Sigmoid colon (tissue), 7 donors: Measurements from ENCODE around the gene AJM1. TPM values are rescaled to one million over a fixed set of nuclear protein-coding genes. Genes with fewer than 3 reads are reported as not detected.
"Not testable (repeated sequence)": the region's sequence is repeated elsewhere in the genome, so short reads cannot be mapped to it uniquely, and the experiment has no call there.

Experiments used
- DNase-seq: peaks from one replicate; pipeline ENCODE4 v3.0.0-alpha.2; 2019
- H3K27ac ChIP-seq, 4 donors: fragments of 200-600 bp; sonication (generic); one replicate each; pipeline ENCODE4 v1.5.1; 2016 to 2019; ENCODE audit warnings: mild to moderate bottlenecking in 1 of 4
- H3K27me3 ChIP-seq, 3 donors: fragments of 200-600 bp; sonication (generic); one replicate each; pipeline ENCODE4 v1.5.1; 2019; ENCODE audit warnings: mild to moderate bottlenecking in 1 of 3
- H3K36me3 ChIP-seq, 4 donors: fragments of 200-600 bp; sonication (generic); one replicate each; pipeline ENCODE4 v1.5.1; 2016 to 2019
- H3K4me1 ChIP-seq, 4 donors: fragments of 200-600 bp; sonication (generic); one replicate each; pipeline ENCODE4 v1.5.1; 2017 to 2019
- H3K4me3 ChIP-seq, 4 donors: fragments of 200-600 bp; sonication (generic); one replicate each; pipeline ENCODE4 v1.5.1; 2017 to 2019; ENCODE audit warnings: mild to moderate bottlenecking in 2 of 4, moderate library complexity in 1 of 4
- H3K9me3 ChIP-seq, 4 donors: fragments of 200-600 bp in 3 of 4; sonication (generic) in 3 of 4; one replicate each; pipeline versions ENCODE4 v1.5.1 to v1.6.1; 2013 to 2019
- EP300 ChIP-seq, 4 donors: sonication (generic); formaldehyde crosslinking; IDR thresholded peaks; one replicate each; pipeline ENCODE4 v1.6.1; 2017; ENCODE audit warnings: antibody characterized with exemption in 4 of 4
- POLR2A ChIP-seq, 2 donors: fragments of 450-650 bp; IDR thresholded peaks; one replicate each; pipeline ENCODE4 v1.6.1; 2016; ENCODE audit warnings: antibody characterized with exemption in 2 of 2, mild to moderate bottlenecking in 2 of 2, moderate library complexity in 2 of 2
- POLR2AphosphoS5 ChIP-seq, 4 donors: sonication (generic); formaldehyde crosslinking; IDR thresholded peaks; one replicate each; pipeline ENCODE4 v1.6.1; 2017; ENCODE audit warnings: antibody characterized with exemption in 4 of 4
- WGBS, 2 donors: extraction: QIAGEN DNeasy Blood & Tissue Kit; methylation state at CpG; one replicate each; pipeline ENCODE4 v1.1.7; 2013; 5-methylcytosine and 5-hydroxymethylcytosine counted together
- intact Hi-C: fragments of 100-400 bp; cut with DNase I; formaldehyde crosslinking; loops from one replicate; pipeline ENCODE4 v1.15.1; 2023
- polyA plus RNA-seq, 3 donors: library from polyadenylated mRNA; stranded (reverse); fragments of 200-250 nt; gene quantifications; one replicate each; pipeline ENCODE4 v1.2.3, GENCODE V29; 2013
- total RNA-seq, 4 donors: library from RNA; depleted of rRNA; stranded (reverse); fragments of >200 nt; gene quantifications; one replicate each; pipeline ENCODE4 v1.1.0, GENCODE V29; 2016
- TF ChIP-seq, protein P1 (sequence below), 4 experiments: fragments of 450-650 bp in 3 of 4; fragments of 200-600 bp in 1 of 4; IDR thresholded peaks; one replicate each; pipeline ENCODE4 v1.5.1; 2016 to 2019; ENCODE audit warnings: antibody characterized with exemption in 4 of 4, mild to moderate bottlenecking in 3 of 4, moderate library complexity in 2 of 4
- donor health status: healthy with polysubstance abuse.
- donor health status: Bipolar disorder and iron deficiency.
- donor health status: healthy.

Gene AJM1
- total and polyA plus RNA-seq, 7 donors: 0.46 to 8.6 (median 4.3) TPM

DNA sequence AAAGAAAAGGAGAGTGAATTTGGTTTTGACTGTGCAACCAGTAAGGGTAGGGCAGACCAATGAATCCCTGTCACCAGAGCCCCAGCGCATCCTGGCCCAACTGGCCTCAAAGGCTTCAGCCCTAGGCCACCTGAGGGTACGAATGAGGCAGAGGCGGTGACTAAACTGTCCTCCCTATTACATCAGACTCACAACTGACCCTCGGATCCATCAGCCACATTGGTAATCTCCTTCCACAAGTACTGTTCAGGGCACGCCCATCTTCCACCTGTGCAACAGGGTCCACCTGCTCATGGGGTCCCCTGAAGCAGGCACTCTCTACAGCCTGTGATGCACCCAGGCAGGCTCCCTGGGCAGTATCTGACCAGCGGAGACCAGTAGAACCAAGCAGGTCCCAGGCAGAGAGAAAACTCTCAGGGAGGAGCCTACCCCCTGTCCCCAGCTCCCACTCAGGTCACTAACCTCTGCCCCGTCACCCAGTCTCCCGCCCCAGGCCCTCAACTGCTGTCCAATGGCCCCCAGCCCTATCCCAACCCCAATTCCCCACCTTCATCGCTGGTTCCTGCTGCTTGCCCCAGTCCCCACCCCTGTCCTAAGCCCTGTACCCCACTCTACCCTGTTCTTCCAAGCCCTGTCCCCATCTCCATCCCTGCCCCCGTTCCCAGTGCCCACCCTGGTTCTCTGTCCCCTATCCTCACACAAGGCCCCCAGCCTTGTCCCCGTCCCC, 22.9 kb downstream of the AJM1 start:
- H3K27ac ChIP-seq: peak overlapping the region; percentile 90 to 97 (median 94)
- TF ChIP-seq POLR2AphosphoS5 (IDR thresholded peaks at IDR 0.05) (no peak), POLR2A (IDR thresholded peaks at IDR 0.05) (no peak), EP300 (IDR thresholded peaks at IDR 0.05) (no peak)
- TF ChIP-seq, protein P1, sequence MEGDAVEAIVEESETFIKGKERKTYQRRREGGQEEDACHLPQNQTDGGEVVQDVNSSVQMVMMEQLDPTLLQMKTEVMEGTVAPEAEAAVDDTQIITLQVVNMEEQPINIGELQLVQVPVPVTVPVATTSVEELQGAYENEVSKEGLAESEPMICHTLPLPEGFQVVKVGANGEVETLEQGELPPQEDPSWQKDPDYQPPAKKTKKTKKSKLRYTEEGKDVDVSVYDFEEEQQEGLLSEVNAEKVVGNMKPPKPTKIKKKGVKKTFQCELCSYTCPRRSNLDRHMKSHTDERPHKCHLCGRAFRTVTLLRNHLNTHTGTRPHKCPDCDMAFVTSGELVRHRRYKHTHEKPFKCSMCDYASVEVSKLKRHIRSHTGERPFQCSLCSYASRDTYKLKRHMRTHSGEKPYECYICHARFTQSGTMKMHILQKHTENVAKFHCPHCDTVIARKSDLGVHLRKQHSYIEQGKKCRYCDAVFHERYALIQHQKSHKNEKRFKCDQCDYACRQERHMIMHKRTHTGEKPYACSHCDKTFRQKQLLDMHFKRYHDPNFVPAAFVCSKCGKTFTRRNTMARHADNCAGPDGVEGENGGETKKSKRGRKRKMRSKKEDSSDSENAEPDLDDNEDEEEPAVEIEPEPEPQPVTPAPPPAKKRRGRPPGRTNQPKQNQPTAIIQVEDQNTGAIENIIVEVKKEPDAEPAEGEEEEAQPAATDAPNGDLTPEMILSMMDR (IDR thresholded peaks at IDR 0.05): no peak
- H3K4me3 ChIP-seq: peak overlapping the region; percentile 93 to 100 (median 100)
- WGBS, 2 donors: 46 to 61% methylated on average over 11 of the region's 11 CpGs
- H3K4me1 ChIP-seq: peaks cover 0 to 29% (median 21%) of the 10 kb centered on the region in 4 donors
- DNase-seq: no peak
- intact Hi-C loops: loop anchor here (2.0 to 5.0 kb wide), 3 partner anchors 14 to 73 kb away; partner anchors contain the start of genes TMEM141 and TRAF2
- peaks cover 21 to 38% (median 31%) of the 10 kb centered on the region in 4 donors for H3K36me3 ChIP-seq
- H3K9me3 ChIP-seq: no peaks in the 10 kb centered on the region
- no peaks in the 10 kb centered on the region for H3K27me3 ChIP-seq

DNA sequence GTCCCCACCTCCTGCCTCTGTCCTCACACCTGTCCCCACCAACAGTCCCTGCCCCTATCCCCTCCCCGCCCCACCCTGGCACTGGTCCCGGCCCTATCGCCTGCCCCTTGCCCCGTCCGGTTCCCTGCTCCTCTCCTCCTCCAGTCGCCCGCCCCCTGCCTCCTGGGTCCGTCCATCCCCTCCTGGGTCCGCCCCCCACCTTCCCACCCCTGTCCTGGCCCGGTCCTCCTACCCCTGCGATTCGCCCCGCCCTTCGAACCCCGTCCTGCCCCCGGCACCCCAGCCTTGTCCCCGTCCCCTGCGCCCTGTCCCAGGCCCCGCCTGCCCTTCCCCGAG, 23.5 kb downstream of the AJM1 start:
- peaks cover 21 to 33% (median 29%) of the 10 kb centered on the region in 4 donors for H3K36me3 ChIP-seq
- DNase-seq: peak; percentile 74
- TF ChIP-seq POLR2AphosphoS5 (IDR thresholded peaks at IDR 0.05) (no peak), POLR2A (IDR thresholded peaks at IDR 0.05) (no peak), EP300 (IDR thresholded peaks at IDR 0.05) (no peak)
- TF ChIP-seq, protein P1 (IDR thresholded peaks at IDR 0.05): no peak
- H3K4me3 ChIP-seq: peak overlapping the region; percentile 93 to 100 (median 100)
- no peaks in the 10 kb centered on the region for H3K9me3 ChIP-seq
- 2% methylated on average over 20 of the region's 20 CpGs for WGBS, 2 donors
- H3K4me1 ChIP-seq: peaks cover 0 to 29% (median 21%) of the 10 kb centered on the region in 4 donors
- intact Hi-C loops: loop anchor here (1.0 to 5.0 kb wide), 4 partner anchors 15 to 79 kb away; partner anchors contain the start of genes FBXW5, TMEM141 and TRAF2
- H3K27me3 ChIP-seq: no peaks in the 10 kb centered on the region
- peak overlapping the region; percentile 90 to 97 (median 94) for H3K27ac ChIP-seq

DNA sequence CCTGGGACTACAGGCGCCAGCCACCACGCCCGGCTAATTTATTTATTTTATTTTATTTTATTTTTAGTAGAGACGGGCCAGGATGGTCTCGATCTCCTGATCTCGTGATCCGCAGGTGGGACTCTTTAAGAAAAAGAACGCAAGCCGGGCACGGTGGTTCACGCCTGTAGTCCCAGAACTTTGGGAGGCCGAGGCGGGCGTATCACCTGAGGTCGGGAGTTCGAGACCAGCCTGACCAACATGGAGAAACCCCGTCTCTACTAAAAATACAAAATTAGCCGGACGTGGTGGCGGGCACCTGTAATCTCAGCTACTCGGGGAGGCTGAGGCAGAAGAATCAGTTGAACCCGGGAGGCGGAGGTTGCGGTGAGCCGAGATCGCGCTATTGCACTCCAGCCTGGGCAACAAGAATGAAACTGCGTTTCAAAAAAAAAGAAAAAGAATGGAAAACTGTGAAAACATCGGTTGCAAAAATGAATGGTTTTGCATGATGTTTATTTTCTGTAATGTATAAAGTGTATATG, 24.7 kb downstream of the AJM1 start:
- peaks cover 12 to 21% (median 18%) of the 10 kb centered on the region in 4 donors for H3K36me3 ChIP-seq
- peak; percentile 65 for DNase-seq
- intact Hi-C loops: loop anchor here (1.0 to 5.0 kb wide), 2 partner anchors 75 to 77 kb away; partner anchors contain the start of genes FBXW5 and TMEM141
- peaks cover 0 to 29% (median 21%) of the 10 kb centered on the region in 4 donors for H3K4me1 ChIP-seq
- not testable (repeated sequence) for H3K9me3 ChIP-seq, H3K27me3 ChIP-seq
- peak overlapping the region; percentile 90 to 97 (median 94) for H3K27ac ChIP-seq
- H3K4me3 ChIP-seq: peak overlapping the region; percentile 93 to 100 (median 100)
- WGBS, 2 donors: 70 to 79% methylated on average over 29 of the region's 29 CpGs

DNA sequence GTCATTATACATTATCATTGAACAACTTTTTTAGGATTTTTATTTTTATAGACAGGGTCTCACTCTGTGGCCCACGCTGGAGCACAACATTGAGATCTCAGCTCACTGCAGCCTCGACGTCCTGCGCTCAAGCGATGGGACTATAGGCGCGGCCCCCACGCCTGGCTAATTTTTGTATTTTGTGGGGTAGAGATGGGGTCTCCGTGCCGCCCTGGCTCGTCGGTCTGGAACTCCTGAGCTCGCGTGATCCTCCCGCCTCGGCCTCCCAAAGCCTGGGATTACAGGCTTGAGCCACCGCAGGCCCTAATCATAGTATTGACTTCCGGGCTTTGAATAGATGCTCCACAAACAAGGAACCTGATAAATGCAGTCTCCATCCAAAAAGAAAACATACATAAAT, 25.2 kb downstream of the AJM1 start:
- DNase-seq: no peak
- H3K4me1 ChIP-seq: peaks cover 0 to 29% (median 21%) of the 10 kb centered on the region in 4 donors
- WGBS, 2 donors: 98% methylated on average over 18 of the region's 18 CpGs
- H3K9me3 ChIP-seq: no peaks in the 10 kb centered on the region
- H3K27me3 ChIP-seq: no peaks in the 10 kb centered on the region
- no peak overlapping the region for H3K27ac ChIP-seq
- peaks cover 12 to 16% (median 13%) of the 10 kb centered on the region in 4 donors for H3K36me3 ChIP-seq
- no peak overlapping the region for H3K4me3 ChIP-seq
- intact Hi-C loops: loop anchor here (5.0 kb wide), 1 partner anchor 75 kb away; the partner anchor contains the start of gene TMEM141
- TF ChIP-seq POLR2AphosphoS5 (IDR thresholded peaks at IDR 0.05): no peak
- TF ChIP-seq EP300 (IDR thresholded peaks at IDR 0.05): no peak
- no peak for TF ChIP-seq POLR2A (IDR thresholded peaks at IDR 0.05)
- TF ChIP-seq, protein P1 (IDR thresholded peaks at IDR 0.05): no peak

DNA sequence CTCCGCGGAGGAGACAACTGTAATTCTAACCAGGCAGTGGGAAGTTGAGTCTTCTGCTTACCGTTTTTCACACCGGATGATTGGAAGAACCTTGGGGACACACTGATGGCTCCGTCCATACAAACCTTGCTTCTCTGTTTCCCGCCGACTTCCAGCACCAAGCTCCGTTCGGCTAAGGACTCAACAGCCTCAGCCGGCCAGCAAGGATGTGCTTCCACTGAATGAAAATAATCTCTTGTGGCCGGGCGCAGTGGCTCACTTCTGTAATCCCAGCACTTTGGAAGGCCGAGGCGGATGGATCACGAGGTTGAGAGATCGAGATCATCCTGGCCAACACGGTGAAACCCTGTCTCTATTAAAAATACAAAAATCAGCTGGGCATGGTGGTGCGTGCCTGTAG, 25.6 kb downstream of the AJM1 start:
- H3K27me3 ChIP-seq: no peaks in the 10 kb centered on the region
- peaks cover 0 to 29% (median 21%) of the 10 kb centered on the region in 4 donors for H3K4me1 ChIP-seq
- H3K27ac ChIP-seq: no peak overlapping the region
- no peak for TF ChIP-seq POLR2AphosphoS5 (IDR thresholded peaks at IDR 0.05)
- TF ChIP-seq EP300 (IDR thresholded peaks at IDR 0.05): no peak
- TF ChIP-seq, protein P1 (IDR thresholded peaks at IDR 0.05): no peak
- no peak for TF ChIP-seq POLR2A (IDR thresholded peaks at IDR 0.05)
- H3K9me3 ChIP-seq: no peaks in the 10 kb centered on the region
- H3K36me3 ChIP-seq: peaks cover 8 to 11% (median 9%) of the 10 kb centered on the region in 4 donors
- H3K4me3 ChIP-seq: no peak overlapping the region
- 97 to 99% methylated on average over 18 of the region's 18 CpGs for WGBS, 2 donors
- intact Hi-C loops: loop anchor here (5.0 kb wide), 1 partner anchor 76 kb away; the partner anchor contains the start of gene TMEM141
- DNase-seq: no peak
